Stimulated activated naive CD4-positive, alpha-beta T cell (primary cell): ENCODE results near the gene CLTCL1.
"Not testable (repeated sequence)": the region's sequence is repeated elsewhere in the genome, so short reads cannot be mapped to it uniquely, and the experiment has no call there.

Source experiments
- DNase-seq, 6 experiments: peaks; one replicate each; lab custom pipeline; 2025; lab: John Stamatoyannopoulos, UW

The CLTCL1 gene

DNA sequence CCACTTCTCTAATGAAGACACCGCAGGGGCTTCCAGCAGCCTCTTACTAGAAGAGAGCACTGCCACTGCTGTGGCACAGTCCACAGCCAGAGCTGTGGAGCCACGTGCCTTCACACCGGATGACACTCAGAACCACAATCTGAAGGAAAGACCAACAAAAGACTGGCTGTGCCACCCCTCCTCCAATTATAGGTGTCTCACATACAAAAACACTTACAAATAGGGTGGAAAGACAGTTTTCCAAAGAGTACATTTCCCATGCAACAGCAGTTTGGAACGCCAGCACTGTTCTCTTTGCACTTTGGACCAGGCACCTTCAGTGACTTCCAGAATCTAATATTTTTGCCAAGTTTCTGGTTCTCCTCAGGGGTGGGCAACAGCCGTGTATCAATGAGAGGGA lies 74.9 kb downstream of the CLTCL1 start:
- DNase-seq = no peak

DNA sequence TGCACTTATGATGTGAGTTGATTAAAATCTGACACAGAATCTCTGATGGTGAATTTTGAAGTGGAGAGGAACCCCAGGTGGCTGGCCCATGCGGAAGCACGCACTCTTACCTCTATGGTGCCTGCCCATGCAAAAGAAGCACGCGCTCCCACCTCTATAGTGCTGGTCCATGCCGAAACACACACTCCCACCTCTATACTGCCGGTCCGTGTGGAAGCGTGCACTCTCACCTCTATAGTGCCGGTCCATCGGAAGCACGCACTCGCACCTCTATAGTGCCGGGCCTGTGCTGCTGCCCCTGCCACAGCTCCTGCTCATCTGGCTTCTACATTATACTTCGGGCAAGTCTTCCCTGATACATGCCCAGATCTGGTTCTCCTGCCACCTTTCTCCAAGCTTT lies 76.2 kb downstream of the CLTCL1 start:
- no peak for DNase-seq

DNA sequence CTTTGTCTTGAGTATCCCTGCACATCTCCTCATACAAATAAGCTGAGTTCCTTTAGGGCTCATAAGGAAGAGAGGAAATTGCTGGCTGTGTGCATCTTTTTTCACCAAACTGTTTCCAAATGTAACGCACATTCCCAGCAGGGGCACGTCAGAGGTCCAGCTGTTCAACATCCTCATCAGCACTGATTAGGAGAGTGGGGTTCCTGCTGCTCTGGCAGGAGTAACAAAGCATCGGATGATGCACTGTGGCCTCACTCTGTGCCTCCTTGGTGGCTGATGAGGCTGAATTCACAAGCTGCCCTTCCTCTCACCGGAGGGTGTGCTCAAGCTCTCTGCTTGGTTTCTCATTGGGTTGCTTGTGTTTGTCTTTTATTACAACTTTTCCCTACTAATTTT lies 77.4 kb downstream of the CLTCL1 start:
- no peak for DNase-seq

DNA sequence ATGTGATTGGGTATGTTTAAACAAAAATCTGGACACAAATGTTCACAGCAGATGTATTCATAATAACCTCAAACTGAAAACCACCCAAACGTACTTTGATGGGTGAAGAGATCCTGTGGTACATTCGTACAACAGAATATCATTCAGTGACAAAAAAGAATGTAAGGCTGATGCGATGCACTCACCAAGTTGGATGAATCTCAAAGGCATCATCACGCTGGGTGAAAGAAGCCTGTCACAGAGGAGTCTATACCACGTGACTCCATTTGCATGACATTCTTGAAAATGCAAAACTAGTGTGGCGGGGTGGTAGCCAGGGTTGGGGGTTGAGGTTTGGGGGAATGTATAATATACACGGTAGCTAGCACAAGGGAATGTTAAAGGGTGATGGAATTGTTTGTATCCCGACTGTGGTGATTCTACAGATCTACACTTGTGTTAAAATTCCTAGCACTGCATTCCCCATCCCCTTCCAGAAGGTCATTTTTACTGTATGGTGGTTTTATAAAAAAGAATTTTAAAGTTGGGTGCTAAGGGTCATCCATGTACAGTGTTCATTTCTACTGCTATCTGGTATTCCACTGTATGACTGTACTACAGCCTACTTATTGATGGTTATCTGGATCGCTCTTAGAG lies 78.0 kb downstream of the CLTCL1 start:
- DNase-seq = no peak

DNA sequence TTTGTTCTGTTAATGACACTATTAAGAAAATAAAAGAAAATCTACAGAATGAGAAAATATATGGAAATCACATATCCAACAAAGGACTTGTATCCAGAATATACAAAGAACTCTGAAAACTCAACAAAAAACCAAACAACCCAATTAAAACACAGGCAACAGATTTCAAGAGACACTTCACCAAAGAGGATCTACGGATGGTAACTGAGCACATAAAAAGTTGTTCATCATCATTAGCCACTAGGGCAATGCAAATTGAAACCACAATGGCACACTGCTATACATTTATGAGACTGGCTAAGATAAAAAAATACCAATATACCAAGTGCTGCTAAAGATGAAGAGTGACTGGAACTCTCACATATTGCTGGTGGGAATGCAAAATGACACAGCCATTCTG lies 78.5 kb downstream of the CLTCL1 start:
- DNase-seq = no peak

DNA sequence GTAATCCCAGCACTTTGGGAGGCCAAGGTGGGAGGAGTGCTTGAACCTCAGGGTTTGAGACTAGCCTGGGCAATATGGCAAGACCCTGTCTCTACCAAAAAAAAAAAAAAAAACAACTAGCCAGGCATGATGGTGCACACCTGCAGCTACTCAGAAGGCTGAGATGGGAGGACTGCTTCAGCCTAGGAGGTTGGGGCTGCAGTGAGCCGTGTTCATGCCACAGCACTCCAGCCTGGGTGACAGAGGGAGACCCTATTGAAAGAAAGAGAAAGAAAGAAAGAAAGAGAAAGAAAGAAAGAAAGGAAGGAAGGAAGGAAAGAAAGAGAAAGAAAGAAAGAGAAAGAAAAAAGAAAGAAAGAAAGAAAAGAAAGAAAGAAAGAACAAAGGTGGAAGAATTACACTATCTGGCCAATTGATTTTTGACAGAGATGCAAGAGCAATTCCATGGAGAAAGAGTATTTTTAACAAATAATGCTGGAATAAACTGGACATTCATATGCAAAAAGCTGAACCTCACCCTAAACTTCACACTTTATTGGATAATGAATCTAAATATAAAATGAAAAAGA lies 79.1 kb downstream of the CLTCL1 start:
- DNase-seq = no peak

DNA sequence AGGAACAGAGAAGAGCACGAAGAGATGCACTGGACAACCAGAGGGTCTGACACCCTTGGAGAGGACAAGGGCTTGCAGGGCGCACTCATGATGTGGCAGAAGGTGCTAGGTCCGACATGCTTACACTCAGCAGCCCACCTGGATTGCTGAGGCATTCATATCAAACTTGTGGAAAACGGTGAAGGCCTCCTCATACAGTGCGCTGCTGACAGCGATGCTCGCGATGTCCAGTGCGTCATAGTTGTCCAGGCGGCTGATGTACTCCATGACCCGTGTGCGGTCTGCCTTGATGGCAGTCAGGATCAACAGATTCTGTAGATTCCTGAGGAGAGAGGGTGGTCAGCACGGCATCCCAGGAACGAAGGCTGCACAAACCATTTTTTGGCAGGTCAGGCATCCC lies 81.3 kb downstream of the CLTCL1 start:
- DNase-seq = no peak

DNA sequence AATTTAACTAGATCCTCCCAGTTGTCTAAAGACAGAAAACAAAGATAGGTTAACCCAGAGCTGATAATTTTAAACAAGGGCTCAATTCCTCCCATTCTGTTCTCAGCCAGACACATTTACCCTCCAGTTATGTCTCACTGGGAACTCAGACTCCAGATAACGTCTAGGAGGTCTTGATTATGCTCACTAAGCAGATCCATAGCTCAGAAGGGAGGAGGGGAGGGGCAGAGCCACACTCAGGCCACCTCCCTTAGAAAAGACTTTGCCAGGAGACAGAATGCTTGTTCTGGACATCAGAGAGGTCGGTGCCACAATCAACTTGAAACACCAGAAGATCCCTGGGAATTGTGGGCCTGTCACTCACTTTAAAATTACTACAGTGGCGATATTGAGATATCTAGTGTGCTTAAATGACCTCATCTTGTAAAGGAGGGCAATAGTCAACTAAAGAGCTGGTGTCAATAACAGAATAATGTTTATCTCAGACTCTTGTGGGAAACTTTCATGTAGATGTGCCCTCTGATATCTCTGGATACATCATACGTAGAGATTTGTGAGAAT lies 83.2 kb downstream of the CLTCL1 start:
- DNase-seq = no peak

DNA sequence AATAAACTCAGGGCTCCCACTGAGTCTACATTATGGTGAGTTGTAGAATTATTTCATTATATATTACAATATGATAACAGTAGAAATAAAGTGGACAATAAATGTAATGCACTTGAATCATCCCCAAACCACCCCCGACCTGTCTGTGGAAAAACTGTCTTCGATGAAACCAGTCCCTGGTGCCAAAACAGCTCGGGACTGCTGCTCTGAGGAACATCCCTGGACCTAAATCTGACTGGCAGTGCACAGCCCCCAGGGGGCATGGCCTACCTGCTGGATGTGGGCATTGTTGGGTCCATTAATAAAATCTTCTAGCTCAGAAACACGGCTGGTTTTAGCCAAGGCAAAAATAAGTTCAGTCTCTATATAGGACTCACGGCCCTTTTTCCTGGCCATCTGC lies 83.6 kb downstream of the CLTCL1 start:
- no peak for DNase-seq

DNA sequence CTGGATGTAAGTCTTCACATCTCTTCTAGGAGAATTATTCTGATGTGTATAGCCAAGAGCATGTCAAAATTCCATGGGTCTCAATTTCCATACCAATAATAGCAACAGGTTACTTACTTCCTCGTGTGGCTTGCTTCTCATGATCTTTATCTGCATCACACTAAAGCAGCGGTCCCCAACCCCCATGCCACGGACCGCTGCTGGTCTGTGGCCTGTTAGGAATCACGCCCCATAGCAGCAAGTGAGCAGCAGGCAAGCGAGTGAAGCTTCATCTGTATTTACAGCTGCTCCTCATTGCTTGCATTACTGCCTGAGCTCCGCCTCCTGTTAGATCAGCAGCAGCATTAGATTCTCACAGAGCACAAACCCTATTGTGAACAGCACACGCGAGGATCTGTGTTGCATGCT lies 84.1 kb downstream of the CLTCL1 start:
- DNase-seq = no peak

DNA sequence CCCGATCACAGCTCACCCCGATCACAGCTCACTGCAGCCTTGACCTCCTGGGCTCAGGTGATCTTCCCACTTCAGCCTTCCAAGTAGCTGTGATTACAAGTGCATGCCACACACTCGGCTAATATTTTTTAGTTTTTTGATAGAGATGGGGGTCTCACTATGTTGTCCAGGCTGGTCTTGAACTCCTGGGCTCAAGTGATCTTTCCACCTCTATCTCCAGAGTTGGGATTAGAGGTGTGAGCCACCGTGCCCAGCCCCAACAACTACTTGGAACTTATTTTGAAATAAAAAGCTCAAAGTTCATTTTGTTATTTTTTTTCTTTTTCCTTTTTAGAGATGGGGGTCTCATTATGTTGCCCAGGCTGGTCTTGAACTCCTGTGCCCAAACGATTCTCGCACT lies 85.2 kb downstream of the CLTCL1 start:
- DNase-seq = no peak

DNA sequence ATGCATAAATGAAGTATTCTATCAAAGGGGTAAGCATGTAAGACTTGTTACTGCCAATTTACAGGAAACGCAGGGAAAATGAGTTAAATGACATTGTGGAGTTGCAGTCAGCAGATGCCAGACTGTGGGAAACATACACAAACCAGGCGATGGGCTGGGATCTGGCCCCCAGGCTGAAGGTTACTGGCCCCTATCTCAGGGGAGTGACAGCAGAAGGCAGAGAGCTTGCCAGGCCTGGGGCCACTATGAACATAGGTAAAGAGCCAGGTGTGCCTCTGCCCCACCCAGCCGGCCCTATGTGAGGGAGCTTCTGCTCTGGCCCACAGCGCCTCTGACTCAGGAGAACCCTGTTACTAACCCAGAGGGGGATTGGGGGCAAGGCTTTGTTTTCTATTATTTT lies 86.9 kb downstream of the CLTCL1 start:
- DNase-seq = no peak

DNA sequence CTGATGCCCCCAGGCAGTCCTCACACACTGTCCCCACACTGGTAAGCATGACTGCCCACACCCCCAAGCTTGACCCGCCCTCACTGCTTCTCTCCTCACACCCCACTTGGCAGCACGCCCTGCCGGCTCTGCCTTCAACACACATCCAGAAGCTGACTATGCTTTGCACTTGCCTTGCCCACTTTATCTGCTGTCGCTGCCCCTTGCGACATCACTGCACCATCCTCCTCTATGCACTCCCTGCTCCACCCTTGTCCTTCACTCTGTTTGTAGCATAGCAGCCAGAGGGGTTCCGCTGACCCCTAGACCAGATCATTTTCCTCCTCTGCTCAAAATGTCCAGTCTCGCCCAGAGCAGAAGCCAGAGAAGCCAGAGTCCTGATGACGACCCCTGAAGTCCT lies 87.7 kb downstream of the CLTCL1 start:
- DNase-seq = no peak

DNA sequence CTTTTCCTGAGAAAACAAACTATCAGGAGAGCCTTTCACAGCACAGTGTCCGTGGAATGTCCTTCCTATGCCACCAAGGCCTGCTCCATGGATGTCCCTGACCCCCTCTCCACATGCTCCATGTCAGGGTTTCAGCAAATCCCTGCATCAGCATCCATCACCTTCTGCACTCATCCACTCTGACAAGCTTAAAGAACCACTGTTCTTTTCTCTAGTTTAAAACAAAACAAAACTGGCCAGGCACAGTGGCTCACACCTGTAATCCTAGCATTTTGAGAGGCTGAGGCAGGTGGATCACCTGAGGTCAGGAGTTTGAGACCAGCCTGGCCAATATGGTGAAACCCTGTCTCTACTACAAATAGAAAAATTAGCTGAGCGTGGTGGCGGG lies 88.7 kb downstream of the CLTCL1 start:
- not testable (repeated sequence) for DNase-seq

DNA sequence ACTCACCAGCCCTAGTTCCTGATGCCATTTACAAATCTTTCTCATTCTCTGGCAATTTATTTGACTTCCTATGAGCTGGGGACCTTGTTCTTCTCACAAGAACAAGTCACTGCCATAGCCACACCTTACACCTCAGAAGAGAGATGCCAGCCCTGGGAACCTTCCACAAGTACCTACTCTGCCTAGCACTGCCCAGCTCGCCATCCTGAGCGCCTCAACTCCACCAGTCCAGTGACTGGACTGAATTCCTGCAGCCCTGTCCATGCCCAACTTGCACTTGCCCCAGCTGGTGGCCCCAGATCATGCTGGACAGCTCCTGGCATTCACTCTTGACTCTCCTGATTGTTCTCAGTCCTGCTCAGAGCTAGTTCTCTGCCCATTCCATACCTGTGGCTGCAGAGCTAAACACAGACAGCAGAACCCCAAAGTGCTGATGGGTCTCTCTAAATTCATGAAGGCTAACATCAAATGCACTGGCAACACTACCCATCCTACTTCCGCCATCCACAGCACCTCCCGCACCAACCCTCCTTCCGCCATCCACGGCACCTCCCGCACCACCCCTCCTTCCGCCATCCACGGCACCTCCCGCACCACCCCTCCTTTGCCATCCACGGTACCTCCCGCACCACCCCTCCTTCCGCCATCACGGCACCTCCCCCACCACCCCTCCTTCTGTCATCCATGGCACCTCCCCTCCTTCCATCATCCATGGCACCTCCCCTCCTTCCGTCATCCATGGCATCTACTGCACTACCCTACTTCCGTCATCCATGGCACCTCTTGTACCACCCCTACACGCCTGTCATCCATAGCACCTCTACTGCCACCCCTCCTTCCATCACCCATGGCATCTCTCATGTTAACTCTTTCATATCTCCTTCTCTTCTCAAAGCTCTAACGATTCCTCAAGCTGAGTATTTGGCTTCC lies 89.4 kb downstream of the CLTCL1 start:
- DNase-seq = no peak

DNA sequence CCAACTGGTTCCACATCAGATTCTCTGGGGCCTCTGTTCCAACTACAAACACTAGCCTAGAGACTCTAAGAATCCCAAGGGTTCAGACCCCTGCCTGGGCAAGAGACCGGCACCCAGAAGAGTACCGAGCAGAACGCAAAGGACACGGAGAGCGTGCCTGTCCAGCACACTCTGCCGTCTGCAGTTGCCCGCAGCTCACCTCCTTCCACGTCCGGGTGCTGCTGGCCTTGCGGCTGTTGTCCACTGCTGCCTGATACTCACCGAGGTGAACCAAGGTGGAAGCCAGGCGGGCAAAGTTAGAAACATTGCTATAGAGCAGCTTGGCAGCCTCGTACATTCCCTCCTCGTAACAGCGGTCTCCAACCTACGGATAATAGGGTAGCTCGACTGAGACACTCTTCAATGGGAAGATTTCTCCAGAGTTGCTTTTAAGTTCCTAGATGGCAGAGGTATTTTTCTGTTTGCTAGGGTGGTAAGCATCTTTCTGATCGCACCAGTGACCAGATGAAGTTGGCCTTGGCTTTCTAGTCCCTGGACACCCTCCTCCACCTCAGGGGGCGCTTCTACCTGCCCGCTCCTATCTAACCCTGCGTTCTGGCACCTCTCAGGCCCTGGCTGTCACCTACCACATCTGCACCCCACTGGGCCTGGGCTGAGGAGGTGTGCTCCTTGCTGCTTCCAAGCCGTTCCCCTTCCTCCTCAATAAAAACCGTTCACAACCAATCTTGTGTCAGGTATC lies 90.2 kb downstream of the CLTCL1 start:
- DNase-seq = no peak

DNA sequence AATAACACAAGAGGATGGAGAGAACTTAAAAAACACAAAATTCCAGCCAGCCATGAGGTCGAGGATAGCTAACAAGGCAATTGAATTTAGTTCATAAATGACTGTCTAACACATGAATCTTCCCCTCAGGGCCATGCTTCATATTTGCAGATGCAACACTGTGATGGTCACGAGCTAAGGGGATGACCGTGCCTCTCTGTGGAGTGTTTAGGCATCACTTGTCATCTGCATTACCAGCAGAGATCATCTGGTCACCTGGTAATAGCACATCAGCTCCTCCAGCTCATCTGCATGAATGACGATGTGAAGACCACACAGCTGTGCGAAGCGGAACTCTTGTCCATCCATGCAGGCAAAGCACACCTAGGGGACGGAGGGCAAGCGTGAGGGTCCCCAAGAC lies 92.0 kb downstream of the CLTCL1 start:
- no peak for DNase-seq

DNA sequence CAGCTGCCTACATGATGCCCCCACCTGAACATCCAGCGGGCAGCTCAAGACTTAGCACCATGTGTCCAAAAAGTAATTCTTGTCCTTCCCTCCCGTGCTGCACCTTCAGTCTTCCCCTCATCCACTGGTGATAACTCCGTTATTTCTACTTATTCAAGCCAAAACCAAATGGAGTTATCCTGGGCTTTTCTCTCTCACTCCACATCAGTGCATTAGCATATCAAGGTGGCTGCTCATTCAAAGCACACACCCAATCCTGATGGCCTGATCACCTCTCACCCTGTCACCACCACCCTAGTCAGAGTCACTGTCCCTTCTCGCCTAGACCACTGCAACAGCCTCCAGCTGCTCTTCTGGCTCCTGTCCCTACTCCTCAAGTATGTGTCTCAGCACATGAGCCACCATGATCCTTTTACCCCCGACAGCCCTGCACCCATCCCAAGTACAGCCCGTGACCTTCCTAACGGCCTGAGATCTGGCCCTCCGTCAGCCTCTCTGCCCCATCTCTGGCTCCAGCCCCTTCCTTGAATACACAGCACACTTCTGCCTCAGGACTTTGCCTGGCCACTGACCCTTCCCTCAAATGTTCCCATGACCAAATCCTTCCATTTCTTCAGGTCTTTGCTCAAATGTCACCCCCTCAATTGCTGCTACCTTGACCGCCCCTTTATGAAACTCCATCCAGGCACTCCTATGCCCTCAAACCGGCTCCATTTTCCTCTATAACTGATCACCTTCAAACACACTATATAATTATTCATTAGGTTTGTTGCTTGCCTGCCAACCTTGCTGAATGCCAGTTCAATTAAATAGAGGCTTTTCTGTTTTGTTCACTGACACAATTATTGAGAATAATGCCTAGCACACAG lies 93.3 kb downstream of the CLTCL1 start:
- no peak for DNase-seq

DNA sequence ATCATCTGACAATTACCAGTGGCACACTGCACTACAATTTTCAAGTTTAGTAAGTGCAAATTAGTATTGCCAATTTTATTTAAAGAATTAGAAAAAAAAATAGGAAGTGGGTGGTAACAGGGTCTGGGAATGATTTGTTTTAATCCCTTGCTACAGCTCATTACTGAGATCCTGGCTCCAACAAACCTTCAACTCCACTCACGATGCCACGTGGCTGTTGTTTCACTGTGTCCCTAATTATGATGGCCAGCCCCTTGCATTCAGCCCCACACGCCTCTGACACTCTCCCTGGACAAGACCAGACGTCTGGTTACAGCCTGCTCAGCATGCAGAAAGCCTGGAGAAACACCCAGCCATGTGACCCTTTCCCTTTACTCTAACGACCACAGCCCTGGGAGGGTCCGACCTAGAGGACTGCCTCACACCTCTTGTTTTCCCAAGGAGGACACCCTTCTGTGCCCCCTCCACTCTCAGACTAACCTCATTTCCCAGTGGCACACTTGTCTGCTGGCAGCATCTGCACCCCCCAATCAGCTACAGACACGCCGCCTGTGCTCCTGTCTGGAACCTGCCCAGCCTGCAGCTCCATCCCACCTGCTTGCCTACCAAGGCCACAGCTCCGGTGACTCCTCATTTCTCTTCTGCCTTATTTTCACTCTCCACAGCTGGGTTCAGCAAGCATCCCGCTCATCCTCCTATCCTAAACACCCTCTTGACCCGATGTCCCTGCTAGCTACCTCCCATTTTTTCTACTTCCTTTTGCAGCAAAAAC lies 94.5 kb downstream of the CLTCL1 start:
- no peak for DNase-seq
